Measurements from ENCODE around the gene FOXO4.

FOXO4 gene

DNA sequence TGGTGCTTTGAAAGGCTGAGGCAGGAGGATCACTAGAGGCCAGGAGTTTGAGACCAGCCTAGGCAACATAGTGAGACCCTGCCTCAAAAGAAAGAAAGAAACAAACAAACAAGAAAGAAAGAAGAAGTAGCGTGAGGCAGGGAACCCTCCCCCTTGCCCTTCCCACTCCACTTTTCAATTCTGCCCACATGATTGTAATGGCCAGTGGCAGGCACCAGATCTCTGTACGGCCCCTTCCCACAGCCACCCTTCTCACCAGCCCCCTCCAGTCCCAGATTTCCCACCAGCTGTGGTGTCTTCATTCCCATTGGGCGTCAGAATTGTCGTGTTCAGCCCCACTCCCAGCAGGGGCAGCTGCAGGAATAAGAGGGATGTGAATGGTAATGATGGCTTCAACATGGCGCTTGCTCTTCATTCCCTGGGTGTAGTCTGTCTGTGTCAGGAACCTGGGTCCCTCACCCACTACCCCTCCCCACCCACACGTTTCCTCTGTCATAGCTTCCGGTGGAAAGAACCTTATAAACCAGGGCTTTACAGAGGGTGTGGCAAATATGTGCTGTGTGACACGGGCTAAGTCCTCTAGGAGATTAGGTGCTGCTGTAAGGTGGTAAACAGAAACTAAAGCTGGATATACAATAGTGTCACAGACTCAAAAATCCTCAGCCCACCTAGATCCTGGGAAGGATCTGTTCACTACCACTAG is 15.6 kb downstream of the FOXO4 start, which contains the start of gene IL2RG:
Gene IL2RG, minus strand, starts transcription at position 437 of the 703 bp plus-strand sequence. Its CDS starts 38 bp downstream, at position 399.
- H3K9ac ChIP-seq: no peak within 1 kb of the TSS

DNA sequence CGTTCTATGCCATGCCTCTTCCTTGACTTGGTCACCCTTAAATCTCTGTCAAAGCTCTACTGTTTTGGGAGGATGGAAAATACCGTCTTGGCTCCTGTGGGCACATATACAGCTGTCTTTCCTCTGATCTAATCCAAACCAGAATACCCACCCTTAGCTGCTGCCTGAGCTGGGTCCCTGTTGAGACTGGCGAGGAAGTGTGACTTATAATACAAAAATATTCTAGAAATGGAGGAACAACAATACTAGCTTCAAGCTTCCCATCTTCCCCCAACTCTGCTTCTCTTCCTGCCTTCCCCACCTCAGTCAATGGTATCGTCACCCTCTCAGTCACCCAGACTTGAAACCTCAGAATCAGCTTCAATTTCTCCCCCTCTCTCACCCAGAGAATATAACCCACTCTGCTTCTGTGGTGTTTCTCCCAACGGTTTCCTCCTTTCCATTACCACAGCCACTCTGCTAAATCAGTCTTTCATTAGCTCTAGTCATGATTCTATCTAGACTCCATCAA is 16.3 kb downstream of the FOXO4 start:
- Histone ChIP-seq H3K4me2 (ENCODE audit: low read length) (no peak overlapping the region), H3K9ac (no peak overlapping the region), H3K4me1 (no peaks in the 10 kb centered on the region), H3K4me3 (ENCODE audit: low read depth, low read length) (no peak overlapping the region), H3K36me3 (ENCODE audit: control insufficient read depth, insufficient read depth, low read length) (no peaks in the 10 kb centered on the region), H3K9me3 (ENCODE audit: control insufficient read depth, low read length) (no peaks in the 10 kb centered on the region), H3K27ac (no peak overlapping the region), H3K27me3 (ENCODE audit: control insufficient read depth, insufficient read depth, low read length) (no peaks in the 10 kb centered on the region), H2AFZ (no peak overlapping the region), H3K79me2 (no peaks in the 10 kb centered on the region)
- TF ChIP-seq, protein P1, sequence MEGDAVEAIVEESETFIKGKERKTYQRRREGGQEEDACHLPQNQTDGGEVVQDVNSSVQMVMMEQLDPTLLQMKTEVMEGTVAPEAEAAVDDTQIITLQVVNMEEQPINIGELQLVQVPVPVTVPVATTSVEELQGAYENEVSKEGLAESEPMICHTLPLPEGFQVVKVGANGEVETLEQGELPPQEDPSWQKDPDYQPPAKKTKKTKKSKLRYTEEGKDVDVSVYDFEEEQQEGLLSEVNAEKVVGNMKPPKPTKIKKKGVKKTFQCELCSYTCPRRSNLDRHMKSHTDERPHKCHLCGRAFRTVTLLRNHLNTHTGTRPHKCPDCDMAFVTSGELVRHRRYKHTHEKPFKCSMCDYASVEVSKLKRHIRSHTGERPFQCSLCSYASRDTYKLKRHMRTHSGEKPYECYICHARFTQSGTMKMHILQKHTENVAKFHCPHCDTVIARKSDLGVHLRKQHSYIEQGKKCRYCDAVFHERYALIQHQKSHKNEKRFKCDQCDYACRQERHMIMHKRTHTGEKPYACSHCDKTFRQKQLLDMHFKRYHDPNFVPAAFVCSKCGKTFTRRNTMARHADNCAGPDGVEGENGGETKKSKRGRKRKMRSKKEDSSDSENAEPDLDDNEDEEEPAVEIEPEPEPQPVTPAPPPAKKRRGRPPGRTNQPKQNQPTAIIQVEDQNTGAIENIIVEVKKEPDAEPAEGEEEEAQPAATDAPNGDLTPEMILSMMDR (IDR thresholded peaks at IDR 0.05): no peak

More for the DNA sequence above, 15.6 kb downstream of the FOXO4 start, which contains the start of gene IL2RG:
- no peak within 1 kb of the TSS for H3K4me2 ChIP-seq (ENCODE audit: low read length)
- H3K27me3 ChIP-seq (ENCODE audit: control insufficient read depth, insufficient read depth, low read length): no peaks in the 10 kb centered on the region
- H2AFZ ChIP-seq: no peak within 1 kb of the TSS
- no peak within 1 kb of the TSS for H3K27ac ChIP-seq
- H3K4me3 ChIP-seq (ENCODE audit: low read depth, low read length): no peak within 1 kb of the TSS
- TF ChIP-seq, protein P1 (IDR thresholded peaks at IDR 0.05): no peak
- H3K79me2 ChIP-seq: no peaks in the 10 kb centered on the region
- no peaks in the 10 kb centered on the region for H3K4me1 ChIP-seq
- no peaks in the 10 kb centered on the region for H3K36me3 ChIP-seq (ENCODE audit: control insufficient read depth, insufficient read depth, low read length)
- H3K9me3 ChIP-seq (ENCODE audit: control insufficient read depth, low read length): no peaks in the 10 kb centered on the region

DNA sequence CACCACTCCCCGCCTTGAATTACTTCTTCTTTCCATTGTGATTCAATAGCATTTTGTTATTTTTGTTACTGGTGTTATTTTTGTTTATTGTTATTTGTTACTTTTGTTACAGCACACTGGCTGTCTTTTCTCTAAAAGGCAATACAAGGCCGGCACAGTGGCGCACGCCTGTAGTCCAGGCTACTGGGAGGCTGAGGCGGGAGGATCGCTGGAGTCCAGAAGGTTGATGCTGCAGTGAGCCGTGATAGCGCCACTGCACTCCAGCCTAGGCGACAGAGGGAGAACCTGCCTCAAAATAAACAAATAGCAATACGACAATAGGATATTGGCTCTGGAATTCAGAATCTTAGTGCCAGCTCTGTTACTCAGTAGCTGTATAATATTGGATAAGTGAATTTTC is 21.7 kb downstream of the FOXO4 start:
- TF ChIP-seq, protein P1 (IDR thresholded peaks at IDR 0.05): no peak
- Histone ChIP-seq H3K4me2 (ENCODE audit: low read length) (no peak overlapping the region), H3K27ac (no peak overlapping the region), H3K36me3 (ENCODE audit: control insufficient read depth, insufficient read depth, low read length) (no peaks in the 10 kb centered on the region), H3K79me2 (no peaks in the 10 kb centered on the region), H3K9me3 (ENCODE audit: control insufficient read depth, low read length) (no peaks in the 10 kb centered on the region), H3K27me3 (ENCODE audit: control insufficient read depth, insufficient read depth, low read length) (no peaks in the 10 kb centered on the region), H3K4me1 (no peaks in the 10 kb centered on the region), H2AFZ (no peak overlapping the region), H3K9ac (no peak overlapping the region), H3K4me3 (ENCODE audit: low read depth, low read length) (no peak overlapping the region)

DNA sequence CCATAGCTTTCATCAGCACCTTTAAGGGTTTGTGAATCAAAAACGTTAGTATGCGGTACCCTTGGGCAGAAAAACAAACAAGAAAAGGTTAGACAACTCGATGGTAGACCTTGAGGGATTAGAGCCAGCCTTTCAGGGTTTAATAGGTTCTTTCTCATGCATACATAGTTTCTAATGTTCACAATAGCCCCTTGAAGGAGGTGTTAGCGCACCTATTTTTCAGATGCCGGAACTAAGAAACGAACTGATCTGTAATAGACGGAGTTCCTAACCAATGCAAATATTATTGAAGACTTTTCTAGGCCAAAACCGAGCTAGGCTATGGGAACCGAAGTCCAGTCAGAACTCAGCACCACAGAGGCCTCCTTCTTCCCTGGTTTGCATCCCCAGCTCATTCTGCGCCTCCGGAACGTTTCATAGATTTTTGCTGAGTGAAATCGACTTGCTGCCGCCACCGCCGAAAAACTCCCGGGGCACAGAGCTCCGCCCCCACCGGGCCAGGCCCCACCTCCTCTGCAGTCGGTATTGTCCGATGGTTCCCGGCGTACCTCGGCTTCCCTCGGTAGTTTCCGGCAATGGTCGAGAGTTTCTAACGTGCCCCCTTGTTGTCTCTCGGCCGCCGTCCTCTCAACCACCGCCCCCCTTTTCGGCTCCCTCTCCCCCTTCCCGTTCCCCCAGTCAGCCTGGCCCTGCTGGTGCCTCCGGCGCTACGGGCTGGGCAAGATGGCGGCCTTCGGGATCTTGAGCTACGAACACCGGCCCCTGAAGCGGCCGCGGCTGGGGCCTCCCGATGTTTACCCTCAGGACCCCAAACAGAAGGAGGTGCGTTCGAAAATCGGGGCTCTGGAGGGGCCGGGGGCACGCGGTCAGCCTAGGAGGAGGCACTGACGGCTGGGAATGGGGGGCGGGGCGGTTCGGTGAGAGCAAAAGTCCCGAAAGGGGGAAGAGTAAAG is 22.7 kb downstream of the FOXO4 start, which contains the start of gene MED12:
Gene MED12, plus strand, starts transcription at position 565 of the 953 bp plus-strand sequence. Its CDS starts 159 bp downstream, at position 724.
- Histone ChIP-seq H3K79me2 (no peaks in the 10 kb centered on the region), H2AFZ (peak within 1 kb of the TSS; percentile 91), H3K9ac (peak within 1 kb of the TSS; percentile 95)

More for the DNA sequence above, 22.7 kb downstream of the FOXO4 start, which contains the start of gene MED12:
- TF ChIP-seq, protein P1 (IDR thresholded peaks at IDR 0.05): no peak
- H3K4me1 ChIP-seq: no peaks in the 10 kb centered on the region
- peak within 1 kb of the TSS; percentile 80 for H3K27ac ChIP-seq
- H3K27me3 ChIP-seq (ENCODE audit: control insufficient read depth, insufficient read depth, low read length): no peaks in the 10 kb centered on the region
- no peaks in the 10 kb centered on the region for H3K9me3 ChIP-seq (ENCODE audit: control insufficient read depth, low read length)
- H3K4me2 ChIP-seq (ENCODE audit: low read length): peak within 1 kb of the TSS; percentile 66
- H3K4me3 ChIP-seq (ENCODE audit: low read depth, low read length): peak within 1 kb of the TSS; percentile 76
- H3K36me3 ChIP-seq (ENCODE audit: control insufficient read depth, insufficient read depth, low read length): no peaks in the 10 kb centered on the region
